Peyer's patch (tissue), 4 donors: Measurements from ENCODE around the gene SBK3.

Experiments used
- POLR2A ChIP-seq, 2 donors: fragments of 450-650 bp; IDR thresholded peaks; one replicate each; pipeline ENCODE4 v1.5.1; 2017; ENCODE audit warnings: antibody characterized with exemption in 2 of 2, mild to moderate bottlenecking in 2 of 2, moderate library complexity in 2 of 2
- TF ChIP-seq, protein P1 (sequence below), 6 experiments: fragments of 450-650 bp in 4 of 6; fragments of 200-600 bp in 2 of 6; sonication (generic) in 1 of 6; IDR thresholded peaks; one replicate each; pipeline ENCODE4 v1.5.1; 2017 to 2019; ENCODE audit warnings: antibody characterized with exemption in 6 of 6, mild to moderate bottlenecking in 3 of 6, moderate library complexity in 1 of 6

DNA sequence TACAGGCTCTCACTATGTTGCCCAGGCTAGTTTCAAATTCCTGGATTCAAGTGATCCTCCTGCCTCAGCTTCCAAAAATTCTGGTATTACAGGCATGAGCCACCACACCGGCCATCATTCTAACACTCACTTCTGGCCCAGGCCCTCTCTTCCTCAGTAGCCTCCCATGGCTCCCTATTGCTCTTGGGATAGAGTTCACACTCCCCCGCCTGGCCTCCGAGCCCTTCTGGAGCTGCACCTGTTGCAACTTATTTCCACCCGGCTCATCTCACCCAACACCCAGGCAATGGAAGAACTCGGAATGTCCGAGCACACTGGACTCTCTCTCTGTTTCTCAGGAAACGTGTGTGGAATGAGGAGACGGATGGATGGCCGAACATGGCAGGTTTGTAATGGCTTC is 9.0 kb upstream of the SBK3 start:
- TF ChIP-seq POLR2A (IDR thresholded peaks at IDR 0.05), result no peak
- TF ChIP-seq, protein P1, sequence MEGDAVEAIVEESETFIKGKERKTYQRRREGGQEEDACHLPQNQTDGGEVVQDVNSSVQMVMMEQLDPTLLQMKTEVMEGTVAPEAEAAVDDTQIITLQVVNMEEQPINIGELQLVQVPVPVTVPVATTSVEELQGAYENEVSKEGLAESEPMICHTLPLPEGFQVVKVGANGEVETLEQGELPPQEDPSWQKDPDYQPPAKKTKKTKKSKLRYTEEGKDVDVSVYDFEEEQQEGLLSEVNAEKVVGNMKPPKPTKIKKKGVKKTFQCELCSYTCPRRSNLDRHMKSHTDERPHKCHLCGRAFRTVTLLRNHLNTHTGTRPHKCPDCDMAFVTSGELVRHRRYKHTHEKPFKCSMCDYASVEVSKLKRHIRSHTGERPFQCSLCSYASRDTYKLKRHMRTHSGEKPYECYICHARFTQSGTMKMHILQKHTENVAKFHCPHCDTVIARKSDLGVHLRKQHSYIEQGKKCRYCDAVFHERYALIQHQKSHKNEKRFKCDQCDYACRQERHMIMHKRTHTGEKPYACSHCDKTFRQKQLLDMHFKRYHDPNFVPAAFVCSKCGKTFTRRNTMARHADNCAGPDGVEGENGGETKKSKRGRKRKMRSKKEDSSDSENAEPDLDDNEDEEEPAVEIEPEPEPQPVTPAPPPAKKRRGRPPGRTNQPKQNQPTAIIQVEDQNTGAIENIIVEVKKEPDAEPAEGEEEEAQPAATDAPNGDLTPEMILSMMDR (IDR thresholded peaks at IDR 0.05), result no peak
